ENCODE measurements around the gene IGFBP4.

- TF ChIP-seq, protein P1, sequence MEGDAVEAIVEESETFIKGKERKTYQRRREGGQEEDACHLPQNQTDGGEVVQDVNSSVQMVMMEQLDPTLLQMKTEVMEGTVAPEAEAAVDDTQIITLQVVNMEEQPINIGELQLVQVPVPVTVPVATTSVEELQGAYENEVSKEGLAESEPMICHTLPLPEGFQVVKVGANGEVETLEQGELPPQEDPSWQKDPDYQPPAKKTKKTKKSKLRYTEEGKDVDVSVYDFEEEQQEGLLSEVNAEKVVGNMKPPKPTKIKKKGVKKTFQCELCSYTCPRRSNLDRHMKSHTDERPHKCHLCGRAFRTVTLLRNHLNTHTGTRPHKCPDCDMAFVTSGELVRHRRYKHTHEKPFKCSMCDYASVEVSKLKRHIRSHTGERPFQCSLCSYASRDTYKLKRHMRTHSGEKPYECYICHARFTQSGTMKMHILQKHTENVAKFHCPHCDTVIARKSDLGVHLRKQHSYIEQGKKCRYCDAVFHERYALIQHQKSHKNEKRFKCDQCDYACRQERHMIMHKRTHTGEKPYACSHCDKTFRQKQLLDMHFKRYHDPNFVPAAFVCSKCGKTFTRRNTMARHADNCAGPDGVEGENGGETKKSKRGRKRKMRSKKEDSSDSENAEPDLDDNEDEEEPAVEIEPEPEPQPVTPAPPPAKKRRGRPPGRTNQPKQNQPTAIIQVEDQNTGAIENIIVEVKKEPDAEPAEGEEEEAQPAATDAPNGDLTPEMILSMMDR (IDR thresholded peaks at IDR 0.05; ENCODE audit: low read depth, low read length, missing input control) = no peak
- TF ChIP-seq ZBTB33 (IDR thresholded peaks at IDR 0.05) (no peak), YY1 (IDR thresholded peaks at IDR 0.05) (no peak), FOXA1 (IDR thresholded peaks at IDR 0.05) (no peak), GABPA (IDR thresholded peaks at IDR 0.05 in 1 of 2, conservative IDR thresholded peaks at IDR 0.05 in 1 of 2) (no peak), EGR1 (IDR thresholded peaks at IDR 0.05; ENCODE audit: low read depth in 2 of 2) (no peak), TAF1 (conservative IDR thresholded peaks at IDR 0.05) (no peak), RAD21 (IDR thresholded peaks at IDR 0.05) (no peak), JUND (IDR thresholded peaks at IDR 0.05) (no peak), MAX (IDR thresholded peaks at IDR 0.05) (no peak), SP1 (IDR thresholded peaks at IDR 0.05) (no peak), RXRA (IDR thresholded peaks at IDR 0.05) (no peak)
- TF ChIP-seq, protein P2, sequence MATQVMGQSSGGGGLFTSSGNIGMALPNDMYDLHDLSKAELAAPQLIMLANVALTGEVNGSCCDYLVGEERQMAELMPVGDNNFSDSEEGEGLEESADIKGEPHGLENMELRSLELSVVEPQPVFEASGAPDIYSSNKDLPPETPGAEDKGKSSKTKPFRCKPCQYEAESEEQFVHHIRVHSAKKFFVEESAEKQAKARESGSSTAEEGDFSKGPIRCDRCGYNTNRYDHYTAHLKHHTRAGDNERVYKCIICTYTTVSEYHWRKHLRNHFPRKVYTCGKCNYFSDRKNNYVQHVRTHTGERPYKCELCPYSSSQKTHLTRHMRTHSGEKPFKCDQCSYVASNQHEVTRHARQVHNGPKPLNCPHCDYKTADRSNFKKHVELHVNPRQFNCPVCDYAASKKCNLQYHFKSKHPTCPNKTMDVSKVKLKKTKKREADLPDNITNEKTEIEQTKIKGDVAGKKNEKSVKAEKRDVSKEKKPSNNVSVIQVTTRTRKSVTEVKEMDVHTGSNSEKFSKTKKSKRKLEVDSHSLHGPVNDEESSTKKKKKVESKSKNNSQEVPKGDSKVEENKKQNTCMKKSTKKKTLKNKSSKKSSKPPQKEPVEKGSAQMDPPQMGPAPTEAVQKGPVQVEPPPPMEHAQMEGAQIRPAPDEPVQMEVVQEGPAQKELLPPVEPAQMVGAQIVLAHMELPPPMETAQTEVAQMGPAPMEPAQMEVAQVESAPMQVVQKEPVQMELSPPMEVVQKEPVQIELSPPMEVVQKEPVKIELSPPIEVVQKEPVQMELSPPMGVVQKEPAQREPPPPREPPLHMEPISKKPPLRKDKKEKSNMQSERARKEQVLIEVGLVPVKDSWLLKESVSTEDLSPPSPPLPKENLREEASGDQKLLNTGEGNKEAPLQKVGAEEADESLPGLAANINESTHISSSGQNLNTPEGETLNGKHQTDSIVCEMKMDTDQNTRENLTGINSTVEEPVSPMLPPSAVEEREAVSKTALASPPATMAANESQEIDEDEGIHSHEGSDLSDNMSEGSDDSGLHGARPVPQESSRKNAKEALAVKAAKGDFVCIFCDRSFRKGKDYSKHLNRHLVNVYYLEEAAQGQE (IDR thresholded peaks at IDR 0.05) = no peak
- TF ChIP-seq, protein P3, sequence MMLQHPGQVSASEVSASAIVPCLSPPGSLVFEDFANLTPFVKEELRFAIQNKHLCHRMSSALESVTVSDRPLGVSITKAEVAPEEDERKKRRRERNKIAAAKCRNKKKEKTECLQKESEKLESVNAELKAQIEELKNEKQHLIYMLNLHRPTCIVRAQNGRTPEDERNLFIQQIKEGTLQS (IDR thresholded peaks at IDR 0.05) = no peak
Measured at GRCh38 chr17:40475234-40475908, 32.1 kb downstream of the IGFBP4 start.

All from liver (tissue), 3 donors.